Liver (tissue), 9 donors: ENCODE data around the gene MOCS3. TPM values are rescaled to one million over a fixed set of nuclear protein-coding genes. Genes with fewer than 3 reads are reported as not detected.

Experiments used
- DNase-seq: peaks from one replicate; pipeline ENCODE4 v3.0.0-alpha.2; 2017; ENCODE audit warnings: low spot score
- H3K27ac ChIP-seq, 2 donors: one replicate each; pipeline ENCODE4 v1.7.0; 2013; ENCODE audit warnings: inconsistent platforms in 2 of 2, low read length in 2 of 2, control low read depth in 1 of 2, low read depth in 1 of 2, mild to moderate bottlenecking in 1 of 2
- H3K27me3 ChIP-seq, 4 donors: one replicate each; pipeline versions ENCODE4 v1.6.1 to v1.7.0; 2013; ENCODE audit warnings: low read length in 3 of 4, inconsistent platforms in 1 of 4, mild to moderate bottlenecking in 1 of 4, moderate library complexity in 1 of 4; ENCODE audit not compliant: control insufficient read depth in 4 of 4, insufficient read depth in 4 of 4
- H3K36me3 ChIP-seq, 4 donors: one replicate each; pipeline versions ENCODE4 v1.6.1 to v1.7.0; 2013; ENCODE audit warnings: low read length in 3 of 4, mild to moderate bottlenecking in 3 of 4, low read depth in 1 of 4, moderate library complexity in 1 of 4; ENCODE audit not compliant: control insufficient read depth in 4 of 4, insufficient read depth in 3 of 4
- H3K4me1 ChIP-seq, 4 donors: one replicate each; pipeline versions ENCODE4 v1.6.1 to v1.7.0; 2013; ENCODE audit warnings: low read length in 3 of 4, mild to moderate bottlenecking in 3 of 4, moderate library complexity in 1 of 4; ENCODE audit not compliant: control insufficient read depth in 4 of 4, insufficient read depth in 4 of 4
- H3K4me3 ChIP-seq, 3 donors: one replicate each; pipeline versions ENCODE4 v1.6.1 to v1.7.0; 2013; ENCODE audit warnings: low read length in 3 of 3, control low read depth in 1 of 3, low read depth in 1 of 3, mild to moderate bottlenecking in 1 of 3
- H3K9ac ChIP-seq, 2 donors: one replicate each; pipeline ENCODE4 v1.7.0; 2013; ENCODE audit warnings: low read length in 2 of 2, mild to moderate bottlenecking in 2 of 2, moderate library complexity in 2 of 2, control low read depth in 1 of 2, low read depth in 1 of 2
- H3K9me3 ChIP-seq, 4 donors: one replicate each; pipeline versions ENCODE4 v1.6.1 to v1.7.0; 2013; ENCODE audit warnings: low read length in 3 of 4; ENCODE audit not compliant: control insufficient read depth in 4 of 4
- ATF3 ChIP-seq: IDR thresholded peaks from 2 replicates; pipeline ENCODE4 v1.6.1; 2016; ENCODE audit warnings: antibody characterized with exemption
- CTCF ChIP-seq: fragments of 150-350 bp; IDR thresholded peaks from 2 replicates; pipeline ENCODE4 v1.5.1; 2017; ENCODE audit warnings: improper control_type of control experiment, low read depth, low read length; ENCODE audit not compliant: missing input control
- EGR1 ChIP-seq, 2 donors: IDR thresholded peaks; 2 replicates each; pipeline ENCODE4 v1.6.1; 2016 to 2018; ENCODE audit warnings: antibody characterized with exemption in 2 of 2, low read depth in 2 of 2
- FOXA1 ChIP-seq: IDR thresholded peaks from 2 replicates; pipeline ENCODE4 v1.6.1; 2016; ENCODE audit warnings: antibody characterized with exemption
- FOXA2 ChIP-seq: IDR thresholded peaks from 2 replicates; pipeline ENCODE4 v1.6.1; 2016; ENCODE audit warnings: antibody characterized with exemption
- GABPA ChIP-seq, 2 donors: IDR thresholded peaks in 1 of 2; conservative IDR thresholded peaks in 1 of 2; 2 replicates each; pipeline ENCODE4 v1.6.1; 2016; ENCODE audit warnings: antibody characterized with exemption in 2 of 2, mild to moderate bottlenecking in 1 of 2, moderate library complexity in 1 of 2
- HNF4A ChIP-seq, 2 donors: conservative IDR thresholded peaks; 2 replicates each; pipeline ENCODE4 v1.6.1; 2016; ENCODE audit warnings: antibody characterized with exemption in 2 of 2, mild to moderate bottlenecking in 2 of 2
- HNF4G ChIP-seq: IDR thresholded peaks from 2 replicates; pipeline ENCODE4 v1.6.1; 2016; ENCODE audit warnings: antibody characterized with exemption
- JUND ChIP-seq, 2 donors: IDR thresholded peaks; 2 replicates each; pipeline ENCODE4 v1.6.1; 2016; ENCODE audit warnings: antibody characterized with exemption in 2 of 2
- MAX ChIP-seq: IDR thresholded peaks from 2 replicates; pipeline ENCODE4 v1.6.1; 2016; ENCODE audit warnings: antibody characterized with exemption
- NR2F2 ChIP-seq: IDR thresholded peaks from 2 replicates; pipeline ENCODE4 v1.6.1; 2016; ENCODE audit warnings: antibody characterized with exemption
- RAD21 ChIP-seq, 2 donors: IDR thresholded peaks; 2 replicates each; pipeline ENCODE4 v1.6.1; 2016; ENCODE audit warnings: antibody characterized with exemption in 2 of 2, mild to moderate bottlenecking in 2 of 2
- REST ChIP-seq: IDR thresholded peaks from 2 replicates; pipeline ENCODE4 v1.6.1; 2016; ENCODE audit warnings: antibody characterized with exemption, mild to moderate bottlenecking
- RXRA ChIP-seq, 2 donors: IDR thresholded peaks; 2 replicates each; pipeline ENCODE4 v1.6.1; 2017 to 2018; ENCODE audit warnings: antibody characterized with exemption in 2 of 2, mild to moderate bottlenecking in 1 of 2
- SP1 ChIP-seq: IDR thresholded peaks from 2 replicates; pipeline ENCODE4 v1.6.1; 2018; ENCODE audit warnings: antibody characterized with exemption, mild to moderate bottlenecking
- TAF1 ChIP-seq: conservative IDR thresholded peaks from 2 replicates; pipeline ENCODE4 v1.6.1; 2016; ENCODE audit warnings: antibody characterized with exemption, mild to moderate bottlenecking
- YY1 ChIP-seq: IDR thresholded peaks from 2 replicates; pipeline ENCODE4 v1.6.1; 2016; ENCODE audit warnings: antibody characterized with exemption, mild to moderate bottlenecking
- ZBTB33 ChIP-seq: IDR thresholded peaks from 2 replicates; pipeline ENCODE4 v1.6.1; 2016; ENCODE audit warnings: antibody characterized with exemption
- WGBS: extraction: QIAGEN DNeasy Blood & Tissue Kit; methylation state at CpG from one replicate; pipeline ENCODE4 v1.1.7; 2013; 5-methylcytosine and 5-hydroxymethylcytosine counted together
- polyA plus RNA-seq, 2 donors: library from polyadenylated mRNA; stranded (reverse) in 1 of 2; unstranded in 1 of 2; fragments of 200-250 nt in 1 of 2; fragments of >200 nt in 1 of 2; fragmentation: Nextera tagmentation in 1 of 2; extraction: Ambion mirVana in 1 of 2; gene quantifications; one replicate each; pipeline versions ENCODE4 v1.2.1 to v1.2.3, GENCODE V29; 2013 to 2015
- total RNA-seq, 2 donors: library from RNA; depleted of rRNA; stranded (reverse); fragments of >200 nt; gene quantifications; one replicate each; pipeline ENCODE4 v1.2.3, GENCODE V29; 2014
- donor health status: healthy.
- donor health status: healthy.
- donor health status: healthy.
- donor health status: healthy.
- donor health status: healthy.

MOCS3 gene
- total and polyA plus RNA-seq, 4 donors, result 1.7 to 4.3 (median 3.2) TPM

GRCh38 chr20:50969912-50970311, 11.3 kb downstream of the MOCS3 start:
- Histone ChIP-seq H3K36me3 (no peaks in the 10 kb centered on the region), H3K27me3 (no peaks in the 10 kb centered on the region), H3K9me3 (no peaks in the 10 kb centered on the region), H3K4me1 (no peaks in the 10 kb centered on the region), H3K9ac (no peak overlapping the region), H3K27ac (no peak overlapping the region), H3K4me3 (no peak overlapping the region)
- no peak for TF ChIP-seq NR2F2
- TF ChIP-seq GABPA (IDR thresholded peaks at IDR 0.05 in 1 of 2, conservative IDR thresholded peaks at IDR 0.05 in 1 of 2), result no peak
- no peak for TF ChIP-seq ZBTB33
- no peak for TF ChIP-seq YY1
- TF ChIP-seq HNF4A (conservative IDR thresholded peaks at IDR 0.05), result no peak
- no peak for TF ChIP-seq JUND (IDR thresholded peaks at IDR 0.05)
- TF ChIP-seq FOXA1, result no peak
- no peak for TF ChIP-seq SP1
- TF ChIP-seq MAX, result no peak
- TF ChIP-seq EGR1 (IDR thresholded peaks at IDR 0.05; ENCODE audit: low read depth in 2 of 2), result no peak
- TF ChIP-seq HNF4G, result no peak
- TF ChIP-seq ATF3, result no peak
- TF ChIP-seq RAD21 (IDR thresholded peaks at IDR 0.05), result no peak
- TF ChIP-seq TAF1, result no peak
- TF ChIP-seq CTCF, result no peak
- TF ChIP-seq FOXA2, result no peak
- no peak for TF ChIP-seq REST
- TF ChIP-seq RXRA (IDR thresholded peaks at IDR 0.05), result no peak
- no peak for DNase-seq
- WGBS, result 80% methylated on average over 8 of the region's 8 CpGs
